HepG2 (cell line): Measurements from ENCODE around the gene ATP11B. TPM values are rescaled to one million over a fixed set of nuclear protein-coding genes. Genes with fewer than 3 reads are reported as not detected.

Experiments
- ATAC-seq: fragments of 200-7000 bp; cut with Tn5 transposase; 3 replicates; pipeline ENCODE4 v1.9.1; 2020; ENCODE audit warnings: mild to moderate bottlenecking, moderate library complexity
- BruUV-seq: library from RNA; stranded (reverse); fragments of 400-500 nt; replicated peaks from 2 replicates; lab custom pipeline; 2021; lab: Mats Ljungman, UMichigan
- CTCF ChIA-PET: fragments of 300-600 bp; formaldehyde crosslinking; extraction: SDS; loops from one replicate; lab custom pipeline; 2021; ENCODE audit warnings: low total read pairs, inconsistent platforms, low intra/inter-chr PET ratio; lab: Yijun Ruan, JAX
- POLR2A ChIA-PET: fragments of 350-600 bp; sonication (Branson Sonifier 250); formaldehyde crosslinking; loops from one replicate; lab custom pipeline; 2020; ENCODE audit warnings: antibody characterized with exemption, inconsistent platforms; lab: Yijun Ruan, JAX
- DNase-seq: peaks from one replicate; pipeline ENCODE4 v3.0.0-alpha.2; 2015; ENCODE audit warnings: low spot score
- FAIRE-seq: peaks from 3 replicates; lab custom pipeline; 2011; peaks lifted over from hg19 to GRCh38; lab: Jason Lieb, UNC
- H2AFZ ChIP-seq: one replicate; pipeline ENCODE4 v1.6.1; 2011; ENCODE audit warnings: low read length, inconsistent platforms
- H3K27ac ChIP-seq: fragments of 300-600 bp; 3 replicates; pipeline ENCODE4 v1.8.0; 2011; ENCODE audit warnings: mixed run types, mild to moderate bottlenecking, mixed read lengths, low read length, inconsistent platforms; ENCODE audit not compliant: insufficient read depth; ENCODE audit errors: extremely low read length
- H3K27me3 ChIP-seq, 2 experiments: fragments of 200-600 bp in 1 of 2; 2 replicates in 1 of 2; 3 replicates in 1 of 2; pipeline versions ENCODE4 v1.6.0 to v1.8.0; 2011; ENCODE audit warnings: low read length in 2 of 2, mild to moderate bottlenecking in 2 of 2, moderate library complexity in 2 of 2, inconsistent platforms in 1 of 2; ENCODE audit not compliant: insufficient read depth in 2 of 2, control insufficient read depth in 1 of 2
- H3K36me3 ChIP-seq, 2 experiments: fragments of 200-600 bp in 1 of 2; replicated peaks in 1 of 2; 2 replicates in 1 of 2; 3 replicates in 1 of 2; pipeline versions ENCODE4 v1.5.1 to v1.8.0; 2011; ENCODE audit warnings: low read length in 2 of 2, inconsistent platforms in 1 of 2; ENCODE audit not compliant: insufficient read depth in 2 of 2, control insufficient read depth in 1 of 2
- H3K4me1 ChIP-seq: 2 replicates; pipeline ENCODE4 v1.5.1; 2012; ENCODE audit warnings: low read length, inconsistent platforms; ENCODE audit not compliant: insufficient read depth
- H3K4me2 ChIP-seq: 2 replicates; pipeline ENCODE4 v1.6.0; 2011; ENCODE audit warnings: low read depth, low read length, inconsistent platforms
- H3K4me3 ChIP-seq, 3 experiments: fragments of 200-600 bp in 1 of 3; sonication (generic), shearing (Covaris generic) in 1 of 3; replicated peaks in 1 of 3; 2 replicates each; pipeline ENCODE4 v1.5.1; 2011 to 2016; ENCODE audit warnings: low read length in 3 of 3, inconsistent platforms in 2 of 3, low read depth in 2 of 3, mild to moderate bottlenecking in 2 of 3, control low read depth in 1 of 3, mixed read lengths in 1 of 3; ENCODE audit not compliant: insufficient read depth in 1 of 3
- H3K79me2 ChIP-seq: one replicate; pipeline ENCODE4 v1.6.1; 2011; ENCODE audit warnings: low read length, inconsistent platforms; ENCODE audit not compliant: insufficient read depth
- H3K9ac ChIP-seq: 2 replicates; pipeline ENCODE4 v1.6.0; 2011; ENCODE audit warnings: mild to moderate bottlenecking, low read depth, low read length, inconsistent platforms; ENCODE audit not compliant: insufficient read depth
- H3K9me3 ChIP-seq: 2 replicates; pipeline ENCODE4 v1.5.1; 2012; ENCODE audit warnings: mild to moderate bottlenecking, low read length
- H4K20me1 ChIP-seq: 2 replicates; pipeline ENCODE4 v1.6.0; 2011; ENCODE audit warnings: inconsistent platforms, mild to moderate bottlenecking, low read length, moderate library complexity; ENCODE audit not compliant: insufficient read depth
- ARNTL ChIP-seq: sonication (generic); formaldehyde crosslinking; IDR thresholded peaks from 2 replicates; pipeline ENCODE4 v1.4.0; 2020; ENCODE audit warnings: mild to moderate bottlenecking, missing genetic modification reagents
- CSRNP1 ChIP-seq: sonication (generic); formaldehyde crosslinking; IDR thresholded peaks from 2 replicates; pipeline ENCODE4 v1.8.1; 2023; ENCODE audit warnings: mild to moderate bottlenecking, missing genetic modification reagents
- FOSL1 ChIP-seq: sonication (generic); formaldehyde crosslinking; IDR thresholded peaks from 2 replicates; pipeline ENCODE4 v1.9.0; 2021; ENCODE audit warnings: missing genetic modification reagents, borderline replicate concordance
- GABPB1 ChIP-seq: IDR thresholded peaks from 2 replicates; pipeline ENCODE4 v1.6.1; 2016; ENCODE audit warnings: mild to moderate bottlenecking, missing genetic modification reagents, moderate library complexity, missing compliant biosample characterization
- GRHL1 ChIP-seq: sonication (generic); formaldehyde crosslinking; conservative IDR thresholded peaks from 2 replicates; pipeline ENCODE4 v1.8.0; 2022; ENCODE audit warnings: missing genetic modification reagents
- HDAC6 ChIP-seq: fragments of 200-600 bp; sonication (generic); IDR thresholded peaks from 2 replicates; pipeline ENCODE4 v1.7.0; 2017; ENCODE audit warnings: mild to moderate bottlenecking, antibody characterized with exemption, low read length, low read depth
- HMG20A ChIP-seq: IDR thresholded peaks from 2 replicates; pipeline ENCODE4 v1.6.1; 2016; ENCODE audit warnings: borderline replicate concordance
- KLF12 ChIP-seq: sonication (generic); formaldehyde crosslinking; IDR thresholded peaks from 2 replicates; pipeline ENCODE4 v1.4.0; 2020; ENCODE audit warnings: missing genetic modification reagents, borderline replicate concordance
- MTF2 ChIP-seq: sonication (generic); formaldehyde crosslinking; IDR thresholded peaks from 2 replicates; pipeline ENCODE4 v1.5.0; 2020; ENCODE audit warnings: missing genetic modification reagents, borderline replicate concordance
- POGZ ChIP-seq: sonication (generic); formaldehyde crosslinking; IDR thresholded peaks from 2 replicates; pipeline ENCODE4 v1.4.0; 2020; ENCODE audit warnings: mild to moderate bottlenecking, missing genetic modification reagents
- SETDB1 ChIP-seq: sonication (generic); formaldehyde crosslinking; IDR thresholded peaks from 2 replicates; pipeline ENCODE4 v1.5.1; 2020; ENCODE audit warnings: missing genetic modification reagents, mild to moderate bottlenecking, borderline replicate concordance
- SMAD9 ChIP-seq: sonication (generic); formaldehyde crosslinking; IDR thresholded peaks from 2 replicates; pipeline ENCODE4 v1.5.1; 2020; ENCODE audit warnings: mild to moderate bottlenecking, missing genetic modification reagents
- SNAI1 ChIP-seq: sonication (generic); formaldehyde crosslinking; IDR thresholded peaks from 2 replicates; pipeline ENCODE4 v1.5.0; 2020; ENCODE audit warnings: mild to moderate bottlenecking, missing genetic modification reagents, borderline replicate concordance
- TARDBP ChIP-seq: sonication (generic); formaldehyde crosslinking; IDR thresholded peaks from 2 replicates; pipeline ENCODE4 v1.8.0; 2022; ENCODE audit warnings: mild to moderate bottlenecking, missing genetic modification reagents
- TBP ChIP-seq: sonication (generic); formaldehyde crosslinking; IDR thresholded peaks from 2 replicates; pipeline ENCODE4 v1.5.0; 2020; ENCODE audit warnings: missing genetic modification reagents
- ZNF264 ChIP-seq: sonication (generic); formaldehyde crosslinking; IDR thresholded peaks from 2 replicates; pipeline ENCODE4 v1.4.0; 2020; ENCODE audit warnings: missing genetic modification reagents
- ZNF296 ChIP-seq: sonication (generic); formaldehyde crosslinking; conservative IDR thresholded peaks from 2 replicates; pipeline ENCODE4 v1.5.0; 2020; ENCODE audit warnings: mild to moderate bottlenecking, missing genetic modification reagents
- ZNF557 ChIP-seq: sonication (generic); formaldehyde crosslinking; IDR thresholded peaks from 2 replicates; pipeline ENCODE4 v1.4.0; 2020; ENCODE audit warnings: missing genetic modification reagents
- ZNF761 ChIP-seq: sonication (generic); formaldehyde crosslinking; conservative IDR thresholded peaks from 2 replicates; pipeline ENCODE4 v1.4.0; 2020; ENCODE audit warnings: mild to moderate bottlenecking, missing genetic modification reagents
- WGBS: methylation state at CpG from one replicate; pipeline ENCODE4 v1.1.6; 2017; ENCODE audit warnings: low lambda C conversion rate; 5-methylcytosine and 5-hydroxymethylcytosine counted together
- in situ Hi-C: cut with HindIII; loops from 2 replicates; pipeline ENCODE4 v1.10.0; 2017; ENCODE audit warnings: low pct_unique_long_range_greater_than_20kb; ENCODE audit not compliant: extremely low pct_ligation_motif_present
- intact Hi-C: fragments of 100-400 bp; cut with micrococcal nuclease; formaldehyde crosslinking; loops from one replicate; pipeline ENCODE4 v1.10.0; 2022; ENCODE audit not compliant: unreplicated experiment
- polyA plus RNA-seq, 8 experiments: library from polyadenylated mRNA; depleted of rRNA in 3 of 8; stranded (reverse) in 7 of 8; unstranded in 1 of 8; fragments of >200 nt; fragmentation: Illumina TruSeq in 4 of 8; extraction: Trizol in 4 of 8; gene quantifications; 2 replicates each; pipeline versions ENCODE4 v1.2.1 to v1.2.3, GENCODE V29; 2011 to 2016; ENCODE audit warnings: low read depth in 4 of 8, missing spikeins in 1 of 8, mixed read lengths in 1 of 8; ENCODE audit not compliant: insufficient read depth in 1 of 8
- total RNA-seq, 5 experiments: library from RNA; depleted of rRNA; stranded (reverse); fragments of >200 nt; fragmentation: Illumina TruSeq; extraction: Trizol; gene quantifications; 2 replicates each; pipeline ENCODE4 v1.2.3, GENCODE V29; 2016; ENCODE audit warnings: low read depth in 1 of 5

The ATP11B gene
- total and polyA plus RNA-seq, 2 of the 13 experiments (the other 11 are each of a cell fraction or from before 2014, with no cell fraction given): 10.1 to 22.9 TPM

DNA sequence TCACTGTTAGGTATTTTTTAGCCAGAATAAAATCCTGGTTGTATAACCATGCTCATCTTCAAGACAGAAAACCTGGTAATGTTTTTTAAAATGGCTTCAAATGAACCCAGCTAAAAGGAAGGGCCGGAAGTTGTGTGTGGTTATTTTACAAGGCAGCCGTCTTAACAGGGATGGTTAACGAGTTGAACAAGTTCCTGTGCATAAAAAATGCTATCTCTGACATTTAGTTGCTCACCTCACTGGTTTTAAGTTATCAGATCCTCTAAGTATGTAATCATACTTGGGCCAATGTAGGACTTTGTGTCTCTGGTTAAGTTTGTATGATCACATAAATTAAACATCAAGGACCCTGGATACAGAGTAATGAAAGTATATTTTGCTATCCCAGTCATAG lies 2.1 kb downstream of the ATP11B start (continued):
- no peak for TF ChIP-seq CSRNP1 (CRISPR knock-in tag)
- TF ChIP-seq SETDB1: no peak
- no peak for TF ChIP-seq KLF12 (CRISPR knock-in tag)

GRCh38 chr3:182796310-182796709 lies 3.0 kb downstream of the ATP11B start:
- H3K27me3 ChIP-seq: peaks cover 0 to 9% of the 10 kb centered on the region in 2 experiments; a peak in 2 of 5 replicates
- H3K79me2 ChIP-seq: peaks cover 5% of the 10 kb centered on the region
- H4K20me1 ChIP-seq: peaks cover 3% of the 10 kb centered on the region; the same call in 1 of the 2 replicates
- no peak for FAIRE-seq
- no peak overlapping the region for H3K9ac ChIP-seq
- no peak for DNase-seq
- ATAC-seq: no peak
- H3K4me2 ChIP-seq: no peak overlapping the region
- intact Hi-C loops: loop anchor here (10.0 kb wide), 1 partner anchor 82 kb away; no protein-coding TSS in a partner anchor
- H3K36me3 ChIP-seq: no peaks in the 10 kb centered on the region
- ChIA-PET POLR2A (no interaction called here), CTCF (no interaction called here)
- no peak overlapping the region for H3K27ac ChIP-seq
- in situ Hi-C loops: no loop called here
- H3K4me3 ChIP-seq: no peak overlapping the region
- WGBS: 94% methylated on average over 1 of the region's 1 CpG
- H3K9me3 ChIP-seq: no peaks in the 10 kb centered on the region
- H3K4me1 ChIP-seq: peaks cover 19% of the 10 kb centered on the region
- H2AFZ ChIP-seq: no peak overlapping the region
- no TSS peak for BruUV-seq
- TF ChIP-seq ZNF761 (CRISPR knock-in tag): no peak
- TF ChIP-seq SMAD9 (CRISPR knock-in tag): no peak
- TF ChIP-seq FOSL1: no peak
- no peak for TF ChIP-seq POGZ (CRISPR knock-in tag)
- TF ChIP-seq TBP (CRISPR knock-in tag): no peak
- TF ChIP-seq HDAC6: no peak
- TF ChIP-seq ZNF296: no peak
- TF ChIP-seq GABPB1 (CRISPR knock-in tag): no peak
- TF ChIP-seq TARDBP (CRISPR knock-in tag): no peak
- no peak for TF ChIP-seq HMG20A (CRISPR knock-in tag)
- TF ChIP-seq ZNF557: no peak
- no peak for TF ChIP-seq SNAI1 (CRISPR knock-in tag)
- TF ChIP-seq GRHL1 (CRISPR knock-in tag): no peak
- TF ChIP-seq ARNTL (CRISPR knock-in tag): no peak
- no peak for TF ChIP-seq ZNF264 (CRISPR knock-in tag)
- TF ChIP-seq MTF2: no peak
